ENCODE data around the gene MYO16.

DNA sequence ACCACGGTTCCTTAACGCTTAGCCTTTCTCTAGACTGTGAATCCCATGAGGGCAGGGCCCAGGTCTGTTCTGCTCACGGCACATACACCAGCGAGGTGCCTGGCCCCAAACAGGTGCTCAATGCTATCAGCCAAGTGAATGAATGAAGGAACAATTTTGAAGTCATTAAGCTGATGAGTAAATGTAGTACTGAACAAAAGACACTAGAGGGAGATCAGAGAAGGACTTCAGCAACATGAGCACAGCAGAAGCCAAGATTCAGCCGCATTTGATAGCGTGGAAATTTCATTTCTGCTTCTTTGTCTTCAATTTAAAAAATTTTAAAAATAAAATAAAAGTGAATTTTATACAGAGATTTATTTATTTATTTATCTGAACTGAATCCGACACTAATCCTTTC, 20.1 kb upstream of the MYO16 start:
- TF ChIP-seq, protein P1, sequence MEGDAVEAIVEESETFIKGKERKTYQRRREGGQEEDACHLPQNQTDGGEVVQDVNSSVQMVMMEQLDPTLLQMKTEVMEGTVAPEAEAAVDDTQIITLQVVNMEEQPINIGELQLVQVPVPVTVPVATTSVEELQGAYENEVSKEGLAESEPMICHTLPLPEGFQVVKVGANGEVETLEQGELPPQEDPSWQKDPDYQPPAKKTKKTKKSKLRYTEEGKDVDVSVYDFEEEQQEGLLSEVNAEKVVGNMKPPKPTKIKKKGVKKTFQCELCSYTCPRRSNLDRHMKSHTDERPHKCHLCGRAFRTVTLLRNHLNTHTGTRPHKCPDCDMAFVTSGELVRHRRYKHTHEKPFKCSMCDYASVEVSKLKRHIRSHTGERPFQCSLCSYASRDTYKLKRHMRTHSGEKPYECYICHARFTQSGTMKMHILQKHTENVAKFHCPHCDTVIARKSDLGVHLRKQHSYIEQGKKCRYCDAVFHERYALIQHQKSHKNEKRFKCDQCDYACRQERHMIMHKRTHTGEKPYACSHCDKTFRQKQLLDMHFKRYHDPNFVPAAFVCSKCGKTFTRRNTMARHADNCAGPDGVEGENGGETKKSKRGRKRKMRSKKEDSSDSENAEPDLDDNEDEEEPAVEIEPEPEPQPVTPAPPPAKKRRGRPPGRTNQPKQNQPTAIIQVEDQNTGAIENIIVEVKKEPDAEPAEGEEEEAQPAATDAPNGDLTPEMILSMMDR (IDR thresholded peaks at IDR 0.05), result peak in 2 of 3 experiments; percentile 42 to 44
- TF ChIP-seq POLR2AphosphoS5 (IDR thresholded peaks at IDR 0.05; ENCODE audit: insufficient read depth in 1 of 2, low read depth in 1 of 2), result no peak
- no peak for TF ChIP-seq POLR2A (IDR thresholded peaks at IDR 0.05)
